ENCODE results near the gene AMN. TPM values are rescaled to one million over a fixed set of nuclear protein-coding genes. Genes with fewer than 3 reads are reported as not detected.

AMN gene
- total and polyA plus RNA-seq, 2 experiments from 2014 or later: not detected

DNA sequence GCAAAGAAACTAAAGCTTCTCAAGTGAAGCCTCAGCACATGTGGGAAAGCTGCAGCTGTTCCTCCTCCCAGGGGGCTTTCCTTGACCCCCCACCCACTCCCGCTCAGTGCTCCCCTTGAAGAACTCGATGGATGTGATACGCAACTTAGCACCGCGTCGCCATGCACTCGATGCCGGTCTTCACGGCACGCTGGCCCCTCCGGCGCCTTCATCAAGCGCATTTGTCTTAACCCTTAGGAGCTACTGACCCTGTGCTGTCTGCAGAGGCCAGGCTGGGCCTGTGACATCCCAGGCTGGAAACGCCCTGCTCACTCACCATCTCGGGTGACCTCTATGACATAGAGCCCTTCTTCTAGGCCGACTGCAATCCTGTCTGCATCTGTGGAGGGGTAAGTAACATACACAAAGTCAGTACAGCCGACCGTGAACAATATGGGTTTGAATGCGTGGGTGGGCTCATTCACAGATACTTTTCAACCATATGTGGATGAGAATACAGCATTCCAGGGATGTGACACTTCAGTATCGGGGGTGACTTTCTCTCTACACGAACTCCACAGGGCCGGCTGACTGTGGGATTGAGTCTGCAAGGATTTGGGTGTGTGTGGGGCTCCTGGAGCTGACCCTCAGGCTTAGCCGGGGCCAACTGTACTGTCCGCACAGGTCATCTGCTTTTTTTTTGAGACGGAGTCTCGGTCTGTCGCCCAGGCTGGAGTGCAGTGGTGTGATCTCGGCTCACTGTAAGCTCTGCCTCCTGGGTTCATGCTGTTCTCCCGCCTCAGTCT is 23.1 kb downstream of the AMN start:
- H3K79me2 ChIP-seq (ENCODE audit: insufficient read depth): 0 out of 2 replicates have a peak, but pooled peaks cover 5% of the 10 kb centered on the region
- peak; percentile 66 for DNase-seq
- H3K4me2 ChIP-seq (ENCODE audit: unreplicated experiment): no peak overlapping the region
- TF ChIP-seq EZH2 (IDR thresholded peaks at IDR 0.05; ENCODE audit: insufficient read depth, poor library complexity, severe bottlenecking) (no peak), EZH2phosphoT487 (IDR thresholded peaks at IDR 0.05; ENCODE audit: insufficient read depth, low read depth) (no peak)
- no peaks in the 10 kb centered on the region for H4K20me1 ChIP-seq (ENCODE audit: insufficient read depth)
- H3K27ac ChIP-seq: no peak overlapping the region
- no peaks in the 10 kb centered on the region for H3F3A ChIP-seq (ENCODE audit: insufficient read depth)
- H3K36me3 ChIP-seq (ENCODE audit: low read depth): peaks cover 52% of the 10 kb centered on the region; the same call in 1 of the 2 replicates
- no peak overlapping the region for H3K9ac ChIP-seq
- no peaks in the 10 kb centered on the region for H3K9me2 ChIP-seq (ENCODE audit: insufficient read depth)
- H3K4me3 ChIP-seq: no peak overlapping the region
- no peaks in the 10 kb centered on the region for H3K9me3 ChIP-seq (ENCODE audit: low read depth)
- H2AFZ ChIP-seq: no peak overlapping the region
- H3K27me3 ChIP-seq (replicated peaks; ENCODE audit: insufficient read depth): no peaks in the 10 kb centered on the region
- WGBS, 2 experiments (ENCODE audit: low coverage in 1 of 2, low lambda C conversion rate in 2 of 2, missing lambda C conversion rate in 2 of 2): 79 to 81% methylated on average over 24 to 29 of the region's 29 CpGs
- in situ Hi-C loops (cut with MboI): no loop called here
- no peaks in the 10 kb centered on the region for H3K4me1 ChIP-seq (ENCODE audit: insufficient read depth)

DNA sequence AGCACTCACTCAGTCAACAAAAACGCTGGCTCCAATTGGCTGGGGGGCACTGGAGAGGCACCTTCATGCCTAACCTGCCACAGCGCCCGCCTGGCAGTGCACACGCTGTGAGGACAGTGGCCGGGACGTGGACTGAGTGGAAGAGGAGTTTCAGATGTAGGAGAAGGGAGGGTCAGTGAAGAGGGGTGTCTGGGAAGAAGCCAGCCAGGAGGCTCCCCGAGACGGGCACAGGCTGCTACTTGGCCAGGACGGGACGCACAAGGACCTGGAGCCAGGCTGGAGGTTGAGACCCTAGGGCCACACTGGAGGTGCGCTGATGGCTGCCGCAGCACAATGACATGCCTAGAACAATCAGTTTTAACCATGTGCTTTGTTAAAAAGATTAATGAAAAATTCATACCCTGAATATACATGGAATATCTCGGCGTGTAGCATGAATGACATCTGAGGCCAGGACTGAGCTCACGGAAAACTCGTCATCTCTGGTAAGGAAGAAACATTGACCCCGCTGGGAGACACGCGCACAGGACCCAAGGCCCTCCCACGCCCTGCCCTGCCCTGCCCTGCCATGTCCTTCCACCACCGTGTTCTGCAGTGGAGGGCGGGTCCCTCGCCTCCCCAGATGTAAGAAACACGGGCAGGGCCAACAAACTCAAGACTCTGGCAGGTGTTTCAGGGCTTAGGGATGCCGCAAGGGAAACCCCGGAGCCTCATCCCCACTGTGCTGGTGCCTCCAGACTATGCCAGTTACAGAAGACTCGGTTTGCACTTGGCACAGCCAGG is 25.0 kb downstream of the AMN start:
- H2AFZ ChIP-seq: no peak overlapping the region
- no peaks in the 10 kb centered on the region for H3K9me3 ChIP-seq (ENCODE audit: low read depth)
- H3K79me2 ChIP-seq (ENCODE audit: insufficient read depth): 0 out of 2 replicates have a peak, but pooled peaks cover 5% of the 10 kb centered on the region
- in situ Hi-C loops (cut with MboI): no loop called here
- H3K36me3 ChIP-seq (ENCODE audit: low read depth): peaks cover 56% of the 10 kb centered on the region; the same call in 1 of the 2 replicates
- H3K9ac ChIP-seq: no peak overlapping the region
- no peak overlapping the region for H3K4me3 ChIP-seq
- no peak for DNase-seq
- H4K20me1 ChIP-seq (ENCODE audit: insufficient read depth): no peaks in the 10 kb centered on the region
- H3K27me3 ChIP-seq (replicated peaks; ENCODE audit: insufficient read depth): no peaks in the 10 kb centered on the region
- TF ChIP-seq EZH2 (IDR thresholded peaks at IDR 0.05; ENCODE audit: insufficient read depth, poor library complexity, severe bottlenecking) (no peak), EZH2phosphoT487 (IDR thresholded peaks at IDR 0.05; ENCODE audit: insufficient read depth, low read depth) (no peak)
- no peaks in the 10 kb centered on the region for H3K4me1 ChIP-seq (ENCODE audit: insufficient read depth)
- H3K27ac ChIP-seq: no peak overlapping the region
- H3K4me2 ChIP-seq (ENCODE audit: unreplicated experiment): no peak overlapping the region
- no peaks in the 10 kb centered on the region for H3K9me2 ChIP-seq (ENCODE audit: insufficient read depth)
- WGBS, 2 experiments (ENCODE audit: low coverage in 1 of 2, low lambda C conversion rate in 2 of 2, missing lambda C conversion rate in 2 of 2): 85 to 88% methylated on average over 26 to 27 of the region's 27 CpGs
- H3F3A ChIP-seq (ENCODE audit: insufficient read depth): no peaks in the 10 kb centered on the region

DNA sequence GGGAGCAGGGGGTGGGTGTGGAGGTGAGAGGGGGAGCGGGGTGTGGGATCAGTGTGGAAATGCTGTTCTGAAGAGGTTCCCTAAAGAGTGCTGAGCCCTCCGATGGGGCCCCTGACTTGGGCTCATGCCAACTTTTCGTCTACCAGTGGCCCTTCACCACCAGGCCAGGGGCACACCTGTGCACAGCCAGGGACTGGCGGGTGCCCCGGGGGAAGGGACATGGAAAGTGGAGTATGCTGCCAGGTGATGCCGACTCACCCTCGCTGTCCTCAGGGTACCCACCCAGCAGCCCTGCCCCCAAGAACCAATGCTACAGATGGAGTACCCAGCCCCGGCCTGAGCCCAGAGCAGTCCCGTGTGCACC is 26.2 kb downstream of the AMN start:
- H3K36me3 ChIP-seq (ENCODE audit: low read depth): peaks cover 51% of the 10 kb centered on the region; the same call in 1 of the 2 replicates
- H3K27ac ChIP-seq: no peak overlapping the region
- 86 to 97% methylated on average over 5 to 9 of the region's 9 CpGs for WGBS, 2 experiments (ENCODE audit: low coverage in 1 of 2, low lambda C conversion rate in 2 of 2, missing lambda C conversion rate in 2 of 2)
- no peak overlapping the region for H3K4me3 ChIP-seq
- no peaks in the 10 kb centered on the region for H4K20me1 ChIP-seq (ENCODE audit: insufficient read depth)
- in situ Hi-C loops (cut with MboI): no loop called here
- 0 out of 2 replicates have a peak, but pooled peaks cover 5% of the 10 kb centered on the region for H3K79me2 ChIP-seq (ENCODE audit: insufficient read depth)
- no peak overlapping the region for H2AFZ ChIP-seq
- H3F3A ChIP-seq (ENCODE audit: insufficient read depth): no peaks in the 10 kb centered on the region
- TF ChIP-seq EZH2 (IDR thresholded peaks at IDR 0.05; ENCODE audit: insufficient read depth, poor library complexity, severe bottlenecking) (no peak), EZH2phosphoT487 (IDR thresholded peaks at IDR 0.05; ENCODE audit: insufficient read depth, low read depth) (no peak)
- H3K4me1 ChIP-seq (ENCODE audit: insufficient read depth): no peaks in the 10 kb centered on the region
- H3K27me3 ChIP-seq (replicated peaks; ENCODE audit: insufficient read depth): no peaks in the 10 kb centered on the region
- H3K9me3 ChIP-seq (ENCODE audit: low read depth): no peaks in the 10 kb centered on the region
- no peak for DNase-seq
- no peaks in the 10 kb centered on the region for H3K9me2 ChIP-seq (ENCODE audit: insufficient read depth)
- no peak overlapping the region for H3K9ac ChIP-seq
- H3K4me2 ChIP-seq (ENCODE audit: unreplicated experiment): no peak overlapping the region

DNA sequence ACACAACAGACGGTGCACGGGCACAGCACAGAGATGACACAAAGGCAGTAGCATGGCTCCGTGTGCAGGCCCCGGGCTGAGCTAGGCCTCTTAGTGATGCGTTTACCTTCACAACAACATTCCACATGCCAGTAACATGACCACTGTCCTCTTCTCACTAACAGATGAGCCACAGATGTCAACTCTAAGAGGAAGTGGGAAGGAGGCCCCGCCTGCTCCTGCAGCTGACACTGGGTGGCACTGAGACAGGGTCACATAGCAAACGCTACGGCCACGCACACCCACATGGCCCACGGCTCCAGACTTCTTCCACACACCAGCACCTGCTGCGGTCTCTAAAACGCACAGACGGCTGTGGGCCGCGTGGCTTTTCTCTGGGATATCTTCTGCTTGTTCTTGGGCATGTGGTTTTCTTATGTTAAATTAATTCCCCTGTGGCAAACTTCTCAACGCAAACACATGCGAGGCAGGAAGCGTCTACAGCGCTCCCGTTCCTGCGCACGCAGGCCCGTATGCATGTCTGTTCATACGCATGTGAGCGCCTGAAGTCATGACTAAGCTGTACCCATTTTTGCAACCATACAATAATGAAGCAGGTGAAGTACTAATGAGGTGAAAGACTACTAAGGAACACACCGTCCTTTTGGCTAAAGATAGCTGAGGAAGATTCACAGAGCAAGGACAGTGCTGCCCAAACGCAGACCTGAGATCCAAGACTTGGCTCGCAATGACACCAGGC is 26.8 kb downstream of the AMN start:
- Histone ChIP-seq H3K9ac (no peak overlapping the region), H3K4me2 (ENCODE audit: unreplicated experiment) (no peak overlapping the region), H3K4me3 (no peak overlapping the region), H3K27ac (no peak overlapping the region), H4K20me1 (ENCODE audit: insufficient read depth) (no peaks in the 10 kb centered on the region), H3K79me2 (ENCODE audit: insufficient read depth) (0 out of 2 replicates have a peak, but pooled peaks cover 5% of the 10 kb centered on the region), H2AFZ (no peak overlapping the region), H3K9me3 (ENCODE audit: low read depth) (no peaks in the 10 kb centered on the region), H3K36me3 (ENCODE audit: low read depth) (peaks cover 54% of the 10 kb centered on the region; the same call in 1 of the 2 replicates), H3K9me2 (ENCODE audit: insufficient read depth) (no peaks in the 10 kb centered on the region), H3F3A (ENCODE audit: insufficient read depth) (no peaks in the 10 kb centered on the region), H3K27me3 (replicated peaks; ENCODE audit: insufficient read depth) (no peaks in the 10 kb centered on the region), H3K4me1 (ENCODE audit: insufficient read depth) (no peaks in the 10 kb centered on the region)
- 82 to 84% methylated on average over 28 of the region's 28 CpGs for WGBS, 2 experiments (ENCODE audit: low coverage in 1 of 2, low lambda C conversion rate in 2 of 2, missing lambda C conversion rate in 2 of 2)
- TF ChIP-seq EZH2phosphoT487 (IDR thresholded peaks at IDR 0.05; ENCODE audit: insufficient read depth, low read depth) (no peak), EZH2 (IDR thresholded peaks at IDR 0.05; ENCODE audit: insufficient read depth, poor library complexity, severe bottlenecking) (no peak)
- in situ Hi-C loops (cut with MboI): no loop called here
- DNase-seq: peak; percentile 42
